ENCODE data around the gene ATG2B.

Gene ATG2B

DNA sequence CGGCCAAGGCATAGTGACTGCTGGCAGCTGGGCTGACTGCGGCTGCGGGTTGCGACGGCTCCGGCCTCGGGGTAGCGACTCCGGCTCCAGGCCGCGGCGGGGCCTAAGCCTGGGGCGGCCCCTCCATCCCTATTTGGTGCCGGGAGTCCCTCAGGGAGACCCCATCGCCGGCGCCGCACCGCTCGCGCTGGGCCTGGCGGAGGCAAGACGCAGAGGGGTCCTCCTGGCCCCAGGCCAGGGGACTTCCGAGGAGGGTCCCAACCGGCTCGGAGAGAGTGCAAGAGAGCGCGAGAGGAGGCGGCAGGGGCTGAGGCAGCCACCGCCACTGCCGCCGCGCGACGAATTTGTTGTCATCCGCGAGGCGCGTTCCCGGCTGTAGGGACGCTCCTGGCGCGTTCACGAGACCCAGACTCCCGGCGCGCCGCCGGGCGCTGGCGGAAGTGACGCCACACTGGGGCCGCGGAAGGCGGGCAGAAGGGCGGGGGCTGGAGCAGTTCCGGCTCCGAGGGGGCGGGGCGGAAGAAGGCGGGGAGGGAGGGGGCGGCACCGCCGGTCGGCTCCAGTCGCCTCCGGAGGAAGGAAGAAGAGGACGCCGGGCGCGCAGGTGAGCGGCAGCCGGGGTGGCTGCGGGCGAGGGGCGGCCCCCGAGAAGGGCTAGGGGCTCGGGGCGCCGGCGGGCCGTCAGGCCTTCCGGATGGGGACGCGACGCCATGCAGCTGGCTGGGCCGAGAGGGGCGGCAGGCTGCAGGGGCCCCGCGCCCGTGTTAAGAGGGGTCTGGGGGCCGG, at the start of gene ATG2B, which contains the start of gene GSKIP:
Gene ATG2B (minus strand): TSS at position 377 of the 786 bp plus-strand sequence. CDS start 365 bp downstream, at position 12.
Gene GSKIP (plus strand): TSS at position 562 of the 786 bp plus-strand sequence. CDS start 18,722 bp downstream, outside the sequence.
- DNase-seq (ENCODE audit: low spot score), result peak; percentile 92

DNA sequence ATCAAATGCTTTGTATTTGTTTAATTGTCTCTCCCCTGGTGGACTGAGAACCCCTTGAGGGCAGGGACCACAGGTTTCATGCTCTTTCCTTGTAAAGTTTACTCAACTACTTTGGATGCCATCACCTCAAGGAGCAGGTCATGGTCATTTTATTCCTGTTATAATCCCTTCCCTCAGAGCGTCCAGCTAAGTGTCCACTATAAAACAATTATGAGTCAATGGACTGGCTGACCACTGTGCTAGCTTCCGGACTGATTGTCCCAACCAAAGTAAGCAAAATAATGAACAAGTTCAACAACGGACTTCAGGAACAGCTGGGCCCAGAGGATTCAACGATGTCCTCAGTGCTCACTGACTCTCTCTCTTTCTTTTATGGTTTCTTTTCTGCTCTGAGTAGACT, 47.0 kb upstream of the ATG2B start:
- no peak for DNase-seq (ENCODE audit: low spot score)

DNA sequence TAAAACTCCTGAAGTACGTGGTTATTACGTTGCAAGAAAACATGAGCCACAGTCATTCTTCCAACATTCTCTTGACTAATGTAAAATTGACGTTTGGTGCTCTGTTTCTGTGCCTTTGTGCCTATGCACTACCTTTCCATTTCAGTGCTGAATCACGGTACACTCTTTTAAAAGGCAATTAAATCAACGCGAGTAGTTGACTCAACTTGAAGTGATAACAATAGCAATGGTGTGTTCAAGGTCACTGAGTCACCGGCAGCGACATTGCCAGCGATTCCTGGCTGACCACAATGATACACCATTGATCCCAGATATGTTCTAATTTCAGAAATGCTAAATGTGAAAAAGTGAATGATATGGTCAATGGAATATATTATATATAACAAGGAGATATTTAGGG, 46.6 kb upstream of the ATG2B start:
- peak; percentile 53 for DNase-seq (ENCODE audit: low spot score)

DNA sequence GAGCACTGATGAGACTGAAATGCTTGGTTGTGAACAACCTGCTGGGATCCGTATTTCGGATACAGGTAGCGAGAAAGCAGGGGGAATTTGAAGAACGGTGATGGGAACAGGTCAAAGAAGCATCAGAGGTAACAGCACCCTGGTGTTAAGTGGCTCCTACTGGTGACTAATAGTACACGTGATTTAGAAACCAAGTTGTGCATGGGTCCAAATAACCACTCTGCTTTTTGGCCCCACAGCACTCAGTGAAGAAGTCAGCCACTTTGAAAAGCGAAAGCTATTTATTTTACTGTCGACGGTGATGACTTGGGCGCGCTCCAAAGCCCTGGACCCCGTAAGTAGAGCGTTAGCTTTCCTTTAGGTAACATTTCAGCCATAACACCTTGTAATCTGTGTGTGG, 45.5 kb upstream of the ATG2B start:
- DNase-seq (ENCODE audit: low spot score), result no peak

GRCh38 chr14:96407935-96408570, 44.9 kb upstream of the ATG2B start:
- DNase-seq (ENCODE audit: low spot score), result no peak

GRCh38 chr14:96405677-96406076, 42.5 kb upstream of the ATG2B start:
- no peak for DNase-seq (ENCODE audit: low spot score)

DNA sequence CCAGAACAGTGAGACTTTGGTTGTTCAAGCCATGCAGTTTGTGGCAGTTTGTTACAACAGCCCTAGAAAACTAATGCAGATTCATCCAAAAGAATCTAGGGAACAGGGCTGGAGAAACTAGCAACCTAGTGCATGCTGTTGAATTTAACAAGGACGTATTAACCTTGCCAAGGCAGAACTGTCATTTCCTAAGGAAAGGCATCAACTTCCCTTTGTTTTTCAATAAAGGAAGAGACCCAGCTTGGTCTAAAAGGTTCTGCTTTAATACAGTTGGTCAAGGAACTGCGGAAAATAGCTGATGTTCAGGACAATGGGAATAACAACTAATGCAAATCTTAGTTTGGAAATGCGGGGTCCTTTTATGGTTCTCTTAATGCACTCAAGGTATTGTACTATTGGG, 40.3 kb upstream of the ATG2B start:
- DNase-seq (ENCODE audit: low spot score), result no peak

DNA sequence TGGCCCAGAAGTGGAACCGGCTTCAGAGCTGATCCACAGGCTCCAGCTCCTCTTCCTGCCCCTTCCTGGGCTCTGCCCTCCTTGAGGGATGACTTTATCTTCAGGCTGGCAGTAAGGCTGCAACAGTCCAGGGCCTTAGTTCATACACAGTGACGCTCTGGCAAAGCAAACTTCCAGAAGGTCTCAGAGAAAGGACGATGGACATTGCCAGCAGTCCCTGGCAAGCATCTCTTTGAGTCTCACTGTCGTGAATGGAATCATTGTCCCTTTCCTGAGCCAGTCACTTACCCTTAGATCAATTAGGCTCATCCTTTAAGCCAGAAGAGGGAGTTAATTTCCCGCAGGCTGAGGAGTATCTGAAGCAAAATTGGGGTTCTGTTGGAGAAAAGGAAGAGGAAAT, 37.4 kb upstream of the ATG2B start:
- DNase-seq (ENCODE audit: low spot score), result no peak

GRCh38 chr14:96399405-96399804, 36.3 kb upstream of the ATG2B start:
- DNase-seq (ENCODE audit: low spot score), result no peak

DNA sequence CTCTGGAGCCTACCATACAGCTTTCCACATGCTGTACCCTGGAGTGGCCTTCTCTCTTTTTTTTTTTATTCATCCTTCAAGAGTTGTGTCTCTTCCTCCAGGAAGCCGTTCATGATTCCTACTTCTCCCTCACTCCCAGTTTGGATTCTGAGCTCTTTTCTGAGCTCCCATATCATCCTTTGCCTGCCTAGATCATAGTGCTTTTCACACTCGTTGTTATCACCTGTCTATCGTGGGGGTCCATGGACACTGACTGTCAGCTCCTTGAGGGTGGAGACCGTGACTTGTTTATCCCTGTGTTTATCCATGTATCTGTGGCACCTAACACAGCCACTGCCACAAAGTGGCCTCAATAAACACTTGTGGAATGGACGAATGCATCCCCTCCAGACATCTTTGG, 35.8 kb upstream of the ATG2B start:
- DNase-seq (ENCODE audit: low spot score), result no peak

- DNase-seq (ENCODE audit: low spot score), result no peak
These were observed 35.3 kb upstream of the ATG2B start for GRCh38 chr14:96398432-96398831.

- no peak for DNase-seq (ENCODE audit: low spot score)
These were observed 31.1 kb upstream of the ATG2B start for GRCh38 chr14:96394047-96394815.

GRCh38 chr14:96393071-96393691, 30.0 kb upstream of the ATG2B start:
- no peak for DNase-seq (ENCODE audit: low spot score)

- peak; percentile 95 for DNase-seq (ENCODE audit: low spot score)
These were observed 28.4 kb upstream of the ATG2B start for GRCh38 chr14:96391293-96392118.

- no peak for DNase-seq (ENCODE audit: low spot score)
These were observed 27.8 kb upstream of the ATG2B start for GRCh38 chr14:96390965-96391292.

DNA sequence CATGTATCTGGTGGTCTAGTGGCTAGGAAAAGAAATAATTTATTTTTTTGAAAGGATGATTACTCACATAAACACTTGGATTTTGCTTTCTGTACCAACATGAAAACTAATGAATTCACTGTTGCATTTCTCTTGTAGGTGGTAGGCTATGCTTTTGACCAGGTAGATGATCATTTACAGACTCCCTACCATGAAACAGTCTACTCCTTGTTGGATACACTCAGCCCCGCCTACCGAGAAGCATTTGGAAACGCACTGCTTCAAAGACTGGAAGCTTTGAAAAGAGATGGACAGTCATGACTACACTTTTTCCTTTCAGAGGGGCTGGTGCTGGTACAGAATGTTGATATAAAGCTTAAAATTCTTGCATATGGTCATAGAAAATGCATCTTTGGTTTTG, 22.2 kb upstream of the ATG2B start:
- no peak for DNase-seq (ENCODE audit: low spot score)

GRCh38 chr14:96384740-96385139, 21.6 kb upstream of the ATG2B start:
- DNase-seq (ENCODE audit: low spot score), result no peak

GRCh38 chr14:96384053-96384452, 20.9 kb upstream of the ATG2B start:
- DNase-seq (ENCODE audit: low spot score), result no peak

- no peak for DNase-seq (ENCODE audit: low spot score)
These were observed 20.3 kb upstream of the ATG2B start for GRCh38 chr14:96383445-96383844.

DNA sequence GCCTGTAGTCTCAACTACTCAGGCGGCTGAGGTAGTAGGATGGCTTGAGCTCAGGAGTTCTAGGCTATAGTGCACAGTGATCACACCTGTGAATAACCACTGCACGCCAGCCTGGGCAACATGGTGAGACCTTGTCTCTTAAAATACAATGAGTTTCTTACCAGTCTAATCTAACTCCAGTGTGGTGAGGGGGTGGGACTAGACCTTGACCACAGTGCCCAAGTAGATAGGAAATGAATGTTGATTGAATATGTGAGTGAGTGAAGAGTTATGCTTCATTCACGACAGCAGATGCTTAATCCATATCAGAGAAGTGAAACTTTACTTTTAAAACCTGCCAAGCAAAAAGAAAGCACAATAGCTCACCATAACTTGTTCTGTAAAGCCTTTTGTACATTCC, 17.6 kb upstream of the ATG2B start:
- no peak for DNase-seq (ENCODE audit: low spot score)

DNA sequence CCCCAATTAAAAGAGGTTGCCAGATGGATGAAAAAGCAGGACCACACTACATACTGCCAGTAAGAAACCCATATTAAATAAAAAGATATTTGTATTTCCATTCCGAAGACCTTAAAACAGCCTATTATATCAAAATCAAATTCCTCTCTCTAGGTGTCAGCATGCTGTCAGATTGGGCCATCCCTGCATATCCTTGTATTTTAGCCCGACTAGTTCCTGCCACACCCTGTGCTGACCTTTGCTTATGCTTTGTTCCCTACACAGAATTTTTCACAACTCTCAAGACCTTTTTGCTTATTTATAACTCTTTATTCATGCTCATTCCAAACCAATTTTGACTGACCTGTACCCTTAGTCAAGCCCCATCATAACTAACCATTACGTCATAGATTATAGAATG, 13.0 kb upstream of the ATG2B start:
- DNase-seq (ENCODE audit: low spot score), result peak; percentile 44

DNA sequence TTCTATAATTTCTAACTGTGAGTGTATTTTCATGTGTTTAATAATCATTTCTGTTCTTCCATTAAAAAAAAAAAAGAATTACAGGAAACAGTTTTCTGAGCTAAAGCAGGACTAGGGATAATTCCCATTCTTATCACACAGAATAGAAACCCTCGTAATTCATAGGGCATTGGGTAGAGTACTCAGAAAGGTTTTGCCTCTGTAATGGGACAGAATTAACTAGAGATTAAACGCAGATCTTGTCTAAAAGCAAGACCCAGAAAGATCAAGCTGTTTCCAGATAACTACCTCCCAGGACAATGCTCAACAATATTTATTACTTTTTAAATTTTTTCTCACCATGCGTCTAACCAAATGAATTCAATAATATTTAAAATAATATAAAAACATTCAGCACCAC, 10.4 kb upstream of the ATG2B start:
- no peak for DNase-seq (ENCODE audit: low spot score)

Data from SW480 (cell line).